ENCODE results near the gene ARHGEF16.

Gene ARHGEF16

GRCh38 chr1:3453891-3454810, at the start of gene ARHGEF16:
Gene ARHGEF16, plus strand, starts transcription at chr1:3454665. Its CDS starts 8,420 bp downstream, at chr1:3463085.
- DNase-seq = peak; percentile 61

GRCh38 chr1:3404801-3405200, 49.7 kb upstream of the ARHGEF16 start:
- DNase-seq = no peak

GRCh38 chr1:3405491-3405890, 49.0 kb upstream of the ARHGEF16 start:
- DNase-seq = no peak

GRCh38 chr1:3405974-3406867, 48.2 kb upstream of the ARHGEF16 start:
- no peak for DNase-seq

- DNase-seq = no peak
Observed at GRCh38 chr1:3407021-3407420, 47.4 kb upstream of the ARHGEF16 start.

- DNase-seq = no peak
Observed at GRCh38 chr1:3408751-3409266, 45.7 kb upstream of the ARHGEF16 start.

- DNase-seq = no peak
Observed at GRCh38 chr1:3409366-3410141, 44.9 kb upstream of the ARHGEF16 start.

- DNase-seq = peak; percentile 82
Observed at GRCh38 chr1:3410142-3410925, 44.1 kb upstream of the ARHGEF16 start.

GRCh38 chr1:3411806-3412205, 42.7 kb upstream of the ARHGEF16 start:
- DNase-seq = no peak

GRCh38 chr1:3412376-3412775, 42.1 kb upstream of the ARHGEF16 start:
- DNase-seq = no peak

- no peak for DNase-seq
Observed at GRCh38 chr1:3413975-3414710, 40.3 kb upstream of the ARHGEF16 start.

- no peak for DNase-seq
Observed at GRCh38 chr1:3415260-3416090, 39.0 kb upstream of the ARHGEF16 start.

GRCh38 chr1:3417082-3417739, 37.3 kb upstream of the ARHGEF16 start:
- no peak for DNase-seq

GRCh38 chr1:3417934-3418333, 36.5 kb upstream of the ARHGEF16 start:
- no peak for DNase-seq

- no peak for DNase-seq
Observed at GRCh38 chr1:3418600-3418999, 35.9 kb upstream of the ARHGEF16 start.

GRCh38 chr1:3419415-3420204, 34.9 kb upstream of the ARHGEF16 start:
- DNase-seq = no peak

- DNase-seq = no peak
Observed at GRCh38 chr1:3420218-3420951, 34.1 kb upstream of the ARHGEF16 start.

- no peak for DNase-seq
Observed at GRCh38 chr1:3422638-3423037, 31.8 kb upstream of the ARHGEF16 start.
